Activated CD8-positive, alpha-beta T cell treated with anti-CD3 and anti-CD28 coated beads for 36 hours (primary cell): ENCODE data around the gene CHRNA1. TPM values are rescaled to one million over a fixed set of nuclear protein-coding genes. Genes with fewer than 3 reads are reported as not detected.
A peak's percentile ranks its signal among the peaks of the same experiment; 100 is the strongest.

Experiments
- ATAC-seq: fragments of 200-7000 bp; cut with Tn5 transposase; one replicate; pipeline ENCODE4 v1.10.0; 2021; ENCODE audit warnings: mild to moderate bottlenecking, moderate library complexity
- CTCF ChIA-PET: fragments of 350-600 bp; sonication (Branson Sonifier 250); formaldehyde crosslinking; loops from one replicate; lab custom pipeline; 2021; ENCODE audit warnings: antibody characterized with exemption; lab: Charles Lee
- POLR2A ChIA-PET: fragments of 350-600 bp; sonication (Branson Sonifier 250); formaldehyde crosslinking; loops from one replicate; lab custom pipeline; 2021; ENCODE audit warnings: antibody characterized with exemption; lab: Charles Lee
- DNase-seq: peaks from one replicate; pipeline ENCODE4 v3.0.0-alpha.2; 2020
- H3K27ac Mint-ChIP-seq: one replicate; pipeline ENCODE4 v1.8.0; 2021; ENCODE audit warnings: mild to moderate bottlenecking, mixed read lengths
- H3K27me3 Mint-ChIP-seq: one replicate; pipeline ENCODE4 v1.8.0; 2021; ENCODE audit warnings: mixed read lengths
- H3K36me3 Mint-ChIP-seq: one replicate; pipeline ENCODE4 v1.8.0; 2021; ENCODE audit warnings: low read depth, mixed read lengths
- H3K4me1 Mint-ChIP-seq: one replicate; pipeline ENCODE4 v1.8.0; 2021; ENCODE audit warnings: low read depth, mixed read lengths
- H3K4me3 Mint-ChIP-seq: one replicate; pipeline ENCODE4 v1.8.0; 2021; ENCODE audit warnings: mild to moderate bottlenecking, moderate library complexity, mixed read lengths
- H3K9me3 Mint-ChIP-seq: one replicate; pipeline ENCODE4 v1.8.0; 2021; ENCODE audit warnings: mixed read lengths
- CTCF ChIP-seq: fragments of 200-600 bp; IDR thresholded peaks from one replicate; pipeline ENCODE4 v1.8.0; 2022; ENCODE audit warnings: antibody characterized with exemption, mild to moderate bottlenecking
- intact Hi-C: fragments of 100-400 bp; cut with micrococcal nuclease; formaldehyde crosslinking; loops from one replicate; pipeline ENCODE4 v1.10.0; 2022
- total RNA-seq, 2 experiments: library from RNA; stranded (reverse); gene quantifications; one replicate each; pipeline ENCODE4 v1.2.3, GENCODE V29; 2021

CHRNA1 gene
- total RNA-seq, 2 experiments from 2014 or later: not detected

GRCh38 chr2:174784909-174785308, 20.6 kb upstream of the CHRNA1 start:
- Mint-ChIP-seq H3K27ac (no peak overlapping the region), H3K9me3 (no peaks in the 10 kb centered on the region), H3K27me3 (no peaks in the 10 kb centered on the region), H3K36me3 (no peaks in the 10 kb centered on the region), H3K4me1 (peaks cover 26% of the 10 kb centered on the region), H3K4me3 (no peak overlapping the region)
- CTCF ChIA-PET: interaction anchor here (0.9 kb wide), 1 partner anchor 13 kb away, joined by 4 read pairs; no protein-coding TSS in a partner anchor
- TF ChIP-seq CTCF: no peak
- intact Hi-C loops: no loop called here
- no peak for DNase-seq
- ATAC-seq: no peak
- POLR2A ChIA-PET: no interaction called here

DNA sequence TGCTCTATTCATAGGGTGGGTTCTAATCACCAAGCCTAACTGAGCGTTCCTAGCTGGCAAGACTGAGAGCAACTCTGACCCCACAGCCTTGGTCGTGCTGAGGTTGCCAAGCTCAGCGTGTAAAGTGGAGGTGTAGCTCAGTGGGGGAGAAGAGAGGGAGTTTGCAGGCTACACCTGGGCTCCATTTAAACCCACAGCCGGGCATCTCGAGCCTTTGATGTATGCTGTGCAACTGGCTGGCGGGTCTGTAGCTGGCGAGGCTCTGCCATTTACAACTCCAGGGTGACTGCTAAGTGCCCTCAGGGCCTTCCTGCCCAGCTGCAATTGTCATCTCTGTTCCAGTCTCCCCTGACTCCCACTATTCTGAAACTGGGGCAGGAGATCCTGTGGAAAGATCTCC, 20.0 kb upstream of the CHRNA1 start:
- peaks cover 32% of the 10 kb centered on the region for H3K4me1 Mint-ChIP-seq
- no peaks in the 10 kb centered on the region for H3K36me3 Mint-ChIP-seq
- H3K4me3 Mint-ChIP-seq: no peak overlapping the region
- intact Hi-C loops: no loop called here
- no peaks in the 10 kb centered on the region for H3K9me3 Mint-ChIP-seq
- H3K27ac Mint-ChIP-seq: no peak overlapping the region
- CTCF ChIA-PET: interaction anchor here (0.9 kb wide), 1 partner anchor 12 kb away, joined by 4 read pairs; no protein-coding TSS in a partner anchor
- ATAC-seq (no peak), DNase-seq (no peak)
- no peaks in the 10 kb centered on the region for H3K27me3 Mint-ChIP-seq
- POLR2A ChIA-PET: no interaction called here
- TF ChIP-seq CTCF: no peak

DNA sequence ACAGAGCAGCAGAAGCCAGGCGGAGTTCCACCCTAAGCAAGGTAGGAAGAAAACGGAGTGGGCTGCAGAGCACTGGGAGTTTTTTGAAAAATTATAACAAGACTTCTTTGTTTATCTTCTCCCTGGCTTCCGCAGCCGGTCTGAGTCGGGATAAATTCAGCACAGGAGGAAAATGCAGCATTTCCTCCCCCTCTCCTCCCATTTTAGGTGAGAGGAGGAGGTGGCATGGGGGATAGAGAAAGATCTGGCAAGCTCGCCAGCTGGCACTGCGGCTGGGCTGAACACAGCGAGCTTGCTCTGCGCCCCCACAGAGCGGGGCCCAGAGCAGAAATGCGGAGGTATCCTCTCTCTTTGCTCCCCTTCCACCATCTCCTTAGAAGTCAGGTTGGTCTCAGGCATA, 17.7 kb upstream of the CHRNA1 start:
- Mint-ChIP-seq H3K4me3 (no peak overlapping the region), H3K27ac (no peak overlapping the region), H3K36me3 (no peaks in the 10 kb centered on the region), H3K9me3 (no peaks in the 10 kb centered on the region), H3K27me3 (no peaks in the 10 kb centered on the region), H3K4me1 (peaks cover 37% of the 10 kb centered on the region)
- ChIA-PET POLR2A (no interaction called here), CTCF (interaction anchor here (4.2 to 12.3 kb wide), 2 partner anchors 11 to 33 kb away, joined by 25 to 105 read pairs; no protein-coding TSS in a partner anchor)
- ATAC-seq (no peak), DNase-seq (no peak)
- no peak for TF ChIP-seq CTCF
- intact Hi-C loops: no loop called here

DNA sequence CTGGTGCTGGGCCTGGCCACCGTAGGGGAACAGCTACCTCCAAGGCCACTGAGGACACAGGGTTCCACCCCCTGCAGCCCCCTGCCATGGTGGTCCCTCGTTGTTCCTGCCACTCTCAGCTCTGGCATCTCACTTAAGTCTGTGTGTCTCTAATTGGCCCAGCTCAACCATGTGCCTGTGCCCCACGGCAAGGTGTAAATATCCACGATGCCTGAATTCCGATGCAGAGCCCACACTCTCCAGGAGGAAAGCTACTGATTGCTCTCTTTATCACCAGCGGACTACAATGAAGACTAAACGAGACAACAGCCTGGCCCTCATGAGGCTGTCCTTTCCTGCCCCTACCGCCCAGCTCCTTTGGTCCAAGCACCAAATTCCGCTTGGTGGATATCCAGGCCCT, 17.0 kb upstream of the CHRNA1 start:
- ATAC-seq (no peak), DNase-seq (no peak)
- no peak overlapping the region for H3K27ac Mint-ChIP-seq
- H3K4me1 Mint-ChIP-seq: peaks cover 41% of the 10 kb centered on the region
- H3K36me3 Mint-ChIP-seq: no peaks in the 10 kb centered on the region
- ChIA-PET CTCF (interaction anchor here (4.2 to 12.3 kb wide), 2 partner anchors 10 to 32 kb away, joined by 25 to 105 read pairs; no protein-coding TSS in a partner anchor), POLR2A (no interaction called here)
- no peaks in the 10 kb centered on the region for H3K27me3 Mint-ChIP-seq
- TF ChIP-seq CTCF: no peak
- H3K4me3 Mint-ChIP-seq: no peak overlapping the region
- H3K9me3 Mint-ChIP-seq: no peaks in the 10 kb centered on the region
- intact Hi-C loops: no loop called here

GRCh38 chr2:174780856-174781255, 16.6 kb upstream of the CHRNA1 start:
- H3K4me3 Mint-ChIP-seq: no peak overlapping the region
- peaks cover 45% of the 10 kb centered on the region for H3K4me1 Mint-ChIP-seq
- H3K9me3 Mint-ChIP-seq: no peaks in the 10 kb centered on the region
- peak overlapping the region; percentile 27 for H3K27ac Mint-ChIP-seq
- POLR2A ChIA-PET: no interaction called here
- CTCF ChIA-PET: interaction anchor here (4.2 to 12.3 kb wide), 2 partner anchors 10 to 32 kb away, joined by 25 to 105 read pairs; no protein-coding TSS in a partner anchor
- no peak for TF ChIP-seq CTCF
- intact Hi-C loops: no loop called here
- no peaks in the 10 kb centered on the region for H3K36me3 Mint-ChIP-seq
- H3K27me3 Mint-ChIP-seq: no peaks in the 10 kb centered on the region
- ATAC-seq (no peak), DNase-seq (no peak)
